Peyer's patch (tissue), 4 donors: ENCODE results near the gene MZT2B. TPM values are rescaled to one million over a fixed set of nuclear protein-coding genes. Genes with fewer than 3 reads are reported as not detected.
A peak's percentile ranks its signal among the peaks of the same experiment; 100 is the strongest.
"Not testable (repeated sequence)": the region's sequence is repeated elsewhere in the genome, so short reads cannot be mapped to it uniquely, and the experiment has no call there.

Source experiments
- DNase-seq, 3 donors: peaks; one replicate each; pipeline ENCODE4 v3.0.0-alpha.2; 2017 to 2019
- H3K27ac ChIP-seq, 4 donors: fragments of 200-600 bp; sonication (generic); one replicate each; pipeline ENCODE4 v1.5.1; 2016 to 2019
- H3K27me3 ChIP-seq, 2 donors: fragments of 200-600 bp; sonication (generic); one replicate each; pipeline ENCODE4 v1.5.1; 2019
- H3K36me3 ChIP-seq, 3 donors: fragments of 200-600 bp; sonication (generic); one replicate each; pipeline ENCODE4 v1.5.1; 2016 to 2019
- H3K4me1 ChIP-seq, 4 donors: fragments of 200-600 bp; sonication (generic); one replicate each; pipeline ENCODE4 v1.5.1; 2016 to 2019
- H3K4me3 ChIP-seq, 4 donors: fragments of 200-600 bp; sonication (generic); 1 replicate in 3 of 4; 2 replicates in 1 of 4; pipeline ENCODE4 v1.5.1; 2016 to 2019; ENCODE audit warnings: mild to moderate bottlenecking in 1 of 4
- H3K9me3 ChIP-seq, 4 donors: fragments of 200-600 bp; sonication (generic); one replicate each; pipeline ENCODE4 v1.5.1; 2016 to 2019; ENCODE audit warnings: mild to moderate bottlenecking in 1 of 4
- CTCF ChIP-seq, 6 experiments: fragments of 450-650 bp in 4 of 6; fragments of 200-600 bp in 2 of 6; sonication (generic) in 1 of 6; IDR thresholded peaks; one replicate each; pipeline ENCODE4 v1.5.1; 2017 to 2019; ENCODE audit warnings: antibody characterized with exemption in 6 of 6, mild to moderate bottlenecking in 3 of 6, moderate library complexity in 1 of 6
- POLR2A ChIP-seq, 2 donors: fragments of 450-650 bp; IDR thresholded peaks; one replicate each; pipeline ENCODE4 v1.5.1; 2017; ENCODE audit warnings: antibody characterized with exemption in 2 of 2, mild to moderate bottlenecking in 2 of 2, moderate library complexity in 2 of 2
- total RNA-seq, 4 donors: library from RNA; depleted of rRNA; stranded (reverse); fragments of >200 nt; gene quantifications; one replicate each; pipeline ENCODE4 v1.1.0, GENCODE V29; 2016

Gene MZT2B
- total RNA-seq, 4 donors from 2014 or later = 47.0 to 88.6 (median 61.8) TPM

DNA sequence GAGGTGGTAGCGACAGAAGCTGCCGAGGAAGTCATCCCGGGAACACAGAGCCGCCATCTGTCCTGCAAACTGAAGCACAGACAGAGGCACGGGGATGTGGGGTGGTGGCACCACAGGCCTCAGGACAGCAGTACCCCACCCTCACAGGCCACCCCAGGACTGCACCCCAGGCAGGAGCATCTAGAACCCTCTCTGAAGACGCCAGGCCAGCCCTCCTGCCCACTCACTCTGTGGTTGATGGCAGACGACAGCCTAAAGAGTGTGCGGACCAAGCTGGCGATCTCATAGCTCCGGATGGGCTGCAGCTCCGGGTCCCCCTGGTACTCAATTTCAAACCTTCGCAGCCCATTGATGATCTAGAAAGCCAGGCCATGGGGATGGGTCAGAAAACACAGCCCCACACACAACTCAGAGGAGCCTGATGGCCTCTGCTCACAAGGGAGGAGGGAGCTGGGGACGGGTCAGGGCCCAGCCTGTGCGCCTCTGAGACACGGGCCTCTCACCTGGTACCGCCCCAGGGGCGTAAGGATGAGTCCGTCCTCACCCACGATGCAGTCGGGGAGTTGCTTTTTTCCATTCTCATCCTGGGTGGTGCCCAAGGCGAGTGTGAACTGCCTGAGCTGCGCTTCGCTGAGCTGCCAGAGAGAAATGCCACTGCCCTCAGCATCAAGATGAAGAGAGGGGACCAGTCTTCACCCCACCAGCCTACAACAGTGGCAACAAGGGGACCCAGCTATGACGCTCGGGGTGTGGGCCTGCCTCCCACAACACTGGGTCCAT lies 29.1 kb upstream of the MZT2B start:
- Histone ChIP-seq H3K27ac (no peak overlapping the region), H3K4me3 (no peak overlapping the region), H3K36me3 (peaks cover 0 to 30% (median 0%) of the 10 kb centered on the region in 3 donors), H3K27me3 (no peaks in the 10 kb centered on the region), H3K9me3 (no peaks in the 10 kb centered on the region), H3K4me1 (peaks cover 0 to 7% (median 0%) of the 10 kb centered on the region in 4 donors)
- no peak for TF ChIP-seq CTCF (IDR thresholded peaks at IDR 0.05)
- no peak for TF ChIP-seq POLR2A (IDR thresholded peaks at IDR 0.05)
- DNase-seq = no peak

DNA sequence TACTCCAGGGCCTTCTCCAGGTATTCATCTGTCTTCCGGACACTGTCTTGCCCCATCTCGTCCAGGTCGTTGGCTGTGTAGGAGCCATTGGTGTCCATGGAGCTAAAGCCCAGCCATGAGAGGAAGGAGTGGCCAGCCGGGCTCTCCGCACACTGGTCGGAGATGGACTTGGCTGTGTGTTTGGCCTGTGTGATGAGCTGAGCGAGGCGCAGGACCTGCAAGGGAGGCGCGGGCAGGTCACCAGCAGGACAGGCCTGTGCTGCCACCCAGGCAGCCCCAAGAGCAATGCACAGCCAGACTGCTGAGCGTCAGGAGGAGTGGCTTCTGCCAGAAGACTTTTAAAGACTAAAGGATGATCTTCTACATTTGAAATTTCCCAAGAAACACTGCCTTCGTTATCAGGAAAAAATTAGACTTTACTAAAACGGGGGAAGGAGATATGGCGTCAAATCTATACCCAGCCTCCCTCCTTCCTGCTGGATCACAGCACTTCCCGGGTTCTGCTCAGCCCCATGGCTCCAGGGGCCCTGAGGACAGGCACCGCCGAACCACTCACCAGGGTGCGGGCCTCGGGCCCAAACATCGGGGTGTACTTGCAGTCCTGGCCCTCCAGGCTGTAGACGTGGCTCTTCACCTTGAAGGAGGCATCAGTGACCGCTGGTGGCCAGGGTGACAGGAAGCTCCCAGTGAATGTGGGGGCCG lies 28.2 kb upstream of the MZT2B start:
- not testable (repeated sequence) for H3K27ac ChIP-seq, H3K4me3 ChIP-seq, H3K4me1 ChIP-seq, H3K9me3 ChIP-seq, H3K27me3 ChIP-seq, DNase-seq
- peaks cover 0 to 30% (median 0%) of the 10 kb centered on the region in 3 donors for H3K36me3 ChIP-seq

GRCh38 chr2:130154423-130154770 lies 27.7 kb upstream of the MZT2B start:
- not testable (repeated sequence) for H3K27ac ChIP-seq, H3K4me1 ChIP-seq, H3K4me3 ChIP-seq, DNase-seq, H3K27me3 ChIP-seq, H3K9me3 ChIP-seq
- H3K36me3 ChIP-seq = peaks cover 0 to 35% (median 0%) of the 10 kb centered on the region in 3 donors

- Histone ChIP-seq H3K36me3 (peaks cover 0 to 35% (median 0%) of the 10 kb centered on the region in 3 donors), H3K27me3 (no peaks in the 10 kb centered on the region), H3K9me3 (no peaks in the 10 kb centered on the region), H3K4me1 (peaks cover 0 to 7% (median 0%) of the 10 kb centered on the region in 4 donors), H3K4me3 (no peak overlapping the region), H3K27ac (no peak overlapping the region)
- TF ChIP-seq CTCF (IDR thresholded peaks at IDR 0.05) (no peak), POLR2A (IDR thresholded peaks at IDR 0.05) (no peak)
- no peak for DNase-seq
Observed at GRCh38 chr2:130154773-130155765, 27.0 kb upstream of the MZT2B start.

DNA sequence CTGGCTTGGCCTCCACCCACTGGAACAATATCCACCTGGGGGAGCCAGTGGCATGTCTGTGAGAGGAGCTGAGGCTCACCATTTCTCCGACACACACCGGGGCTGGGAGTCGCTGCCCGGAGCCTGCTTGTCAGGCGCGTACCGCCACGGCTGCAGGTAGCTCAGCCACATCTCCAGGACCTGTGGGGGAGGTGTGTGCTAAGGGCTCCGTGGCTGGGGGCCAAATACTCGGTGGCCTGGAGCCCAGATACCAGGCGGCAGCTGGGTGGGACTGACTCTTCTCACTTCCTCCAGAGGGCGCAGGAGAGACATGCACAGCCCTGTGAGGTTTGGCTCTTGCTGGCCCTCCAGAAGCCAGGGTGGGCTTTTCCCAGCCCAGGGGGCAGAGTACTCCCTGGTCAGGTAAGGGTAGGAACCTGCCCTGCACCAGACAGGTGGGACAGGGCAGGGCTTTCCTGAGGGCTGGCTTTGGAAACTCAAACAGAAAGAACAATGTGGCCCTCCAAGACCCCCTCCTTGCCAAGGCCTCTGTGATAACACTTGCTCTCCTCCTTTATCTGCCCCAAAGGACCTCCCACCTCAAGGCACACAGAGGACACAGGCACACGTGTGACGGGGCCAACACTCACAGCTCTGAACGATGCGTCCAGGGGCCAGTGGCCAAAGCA lies 26.0 kb upstream of the MZT2B start:
- H3K27ac ChIP-seq = not testable (repeated sequence)
- H3K36me3 ChIP-seq = peaks cover 0 to 35% (median 0%) of the 10 kb centered on the region in 3 donors

More for the DNA sequence above, 26.0 kb upstream of the MZT2B start:
- H3K4me3 ChIP-seq, H3K9me3 ChIP-seq, H3K4me1 ChIP-seq, H3K27me3 ChIP-seq: not testable (repeated sequence)
- DNase-seq = peak in 2 of 3 donors; percentile 53 to 56
- peak in 4 of 6 experiments; percentile 46 to 57 (median 52) for TF ChIP-seq CTCF (IDR thresholded peaks at IDR 0.05)
